AG08396 (cell line): ENCODE data around the gene DNAJB14.

ENCODE experiments used
- DNase-seq: peaks from one replicate; pipeline ENCODE4 v3.0.0; 2012; ENCODE audit warnings: low spot score, mixed read lengths

The DNAJB14 gene

DNA sequence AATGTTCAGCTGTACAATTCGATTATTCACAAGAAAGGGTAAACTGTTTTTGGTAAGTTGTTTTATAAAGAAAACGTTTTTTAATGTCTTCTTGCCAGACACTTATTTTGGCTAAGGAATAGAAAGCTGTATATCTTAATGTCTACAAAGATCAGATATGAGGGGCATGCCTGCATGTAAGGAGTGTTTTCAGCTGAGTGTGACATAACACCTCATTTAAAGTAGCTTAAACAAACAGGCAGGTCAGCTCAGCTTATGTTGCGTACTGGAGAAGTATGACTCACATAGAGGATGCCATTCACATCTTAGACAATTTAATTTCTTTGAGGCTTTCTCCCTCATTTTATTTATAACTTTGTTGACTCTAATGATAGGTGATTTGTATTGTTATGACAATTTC lies 82.6 kb downstream of the DNAJB14 start:
- DNase-seq, result no peak

DNA sequence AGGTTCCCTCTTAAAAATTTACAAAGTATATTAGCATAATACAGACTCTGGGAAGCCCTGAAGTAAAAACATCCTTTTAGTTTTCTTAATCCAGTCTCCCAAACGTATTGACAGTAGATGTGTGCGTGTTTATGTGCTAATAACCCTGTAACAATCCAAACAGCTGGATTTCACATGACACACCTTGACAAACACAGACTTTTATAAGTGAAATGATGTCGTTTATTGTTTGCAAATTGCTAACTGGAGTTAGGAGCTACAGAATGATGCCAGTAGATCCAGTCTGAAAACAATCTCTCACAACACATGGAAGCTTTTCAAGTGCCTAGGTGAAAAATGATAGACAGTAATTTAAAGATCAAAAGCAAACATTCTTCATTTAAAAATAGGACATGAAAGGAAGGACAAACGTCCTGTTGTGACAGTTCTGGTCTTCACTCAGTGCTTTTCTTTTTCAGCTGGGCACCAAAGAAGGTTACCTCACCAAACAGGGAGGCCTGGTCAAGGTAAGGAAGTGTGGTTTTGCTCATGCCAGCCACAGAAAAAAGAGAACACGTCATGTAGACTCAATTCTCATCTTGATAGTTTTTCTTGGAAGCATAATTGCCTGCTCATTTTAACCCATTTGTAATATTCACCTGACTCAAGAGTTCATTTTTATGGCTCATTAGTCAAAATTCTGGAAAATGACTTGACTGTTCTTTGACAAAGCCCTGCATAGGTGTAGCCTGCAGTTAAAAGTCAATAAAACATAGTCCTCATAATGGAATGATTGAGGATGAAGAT lies 85.1 kb downstream of the DNAJB14 start:
- no peak for DNase-seq

DNA sequence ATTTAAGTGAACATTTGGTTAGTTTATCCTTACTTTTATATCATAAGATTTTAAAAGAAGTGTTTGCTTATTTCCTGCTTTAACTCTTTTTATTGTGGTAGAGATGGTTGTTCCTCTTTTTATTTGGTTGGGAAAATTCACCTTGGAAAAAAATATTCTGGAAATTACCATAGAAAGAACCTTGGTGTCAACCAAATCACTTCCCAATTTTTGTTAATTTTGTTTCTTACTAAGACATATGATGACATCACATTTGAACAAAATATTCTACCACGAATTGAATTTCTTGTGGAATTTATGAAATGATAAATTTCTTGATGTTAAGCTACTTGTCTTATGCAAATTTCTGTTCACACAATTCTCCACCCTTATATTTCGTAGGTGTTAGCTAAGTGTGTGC lies 85.9 kb downstream of the DNAJB14 start:
- DNase-seq, result no peak

DNA sequence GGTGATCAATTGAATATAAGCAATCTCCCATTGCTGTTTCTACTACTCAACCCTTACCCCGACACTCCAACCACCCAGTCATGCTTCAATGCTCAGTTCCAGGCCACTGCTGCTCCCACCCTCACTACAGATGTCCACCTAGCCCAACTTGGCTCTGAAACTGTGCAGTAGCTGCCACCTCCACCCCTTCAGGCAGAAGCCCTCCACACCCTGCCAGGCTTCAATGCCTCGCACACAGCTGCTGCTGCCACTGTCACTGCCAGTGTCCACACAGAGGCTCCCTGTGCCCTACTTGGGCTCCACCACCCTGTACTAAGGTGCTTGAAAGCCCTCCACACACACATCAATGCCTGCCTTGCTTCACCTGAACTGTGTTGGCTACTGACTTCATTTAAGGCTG lies 86.8 kb downstream of the DNAJB14 start:
- DNase-seq, result no peak

DNA sequence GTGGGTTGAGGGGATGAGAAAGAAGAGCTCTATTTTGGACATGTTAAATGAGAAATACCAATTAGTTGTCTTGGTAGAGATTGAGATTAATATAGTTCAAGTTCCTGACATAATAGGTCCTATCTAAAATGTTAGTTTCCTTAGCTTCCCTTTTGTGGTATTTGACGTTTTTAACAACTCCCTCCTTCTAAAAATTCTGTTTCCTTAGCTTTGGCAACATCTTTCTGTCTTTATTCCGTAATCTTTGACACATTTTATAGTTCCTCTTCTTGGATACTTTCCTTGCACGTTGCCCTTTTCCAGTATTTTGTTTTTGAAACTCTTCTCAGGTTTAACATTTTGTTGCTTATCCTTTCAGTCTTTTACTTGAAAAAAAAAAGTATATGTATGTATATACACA lies 89.1 kb downstream of the DNAJB14 start:
- DNase-seq, result no peak

DNA sequence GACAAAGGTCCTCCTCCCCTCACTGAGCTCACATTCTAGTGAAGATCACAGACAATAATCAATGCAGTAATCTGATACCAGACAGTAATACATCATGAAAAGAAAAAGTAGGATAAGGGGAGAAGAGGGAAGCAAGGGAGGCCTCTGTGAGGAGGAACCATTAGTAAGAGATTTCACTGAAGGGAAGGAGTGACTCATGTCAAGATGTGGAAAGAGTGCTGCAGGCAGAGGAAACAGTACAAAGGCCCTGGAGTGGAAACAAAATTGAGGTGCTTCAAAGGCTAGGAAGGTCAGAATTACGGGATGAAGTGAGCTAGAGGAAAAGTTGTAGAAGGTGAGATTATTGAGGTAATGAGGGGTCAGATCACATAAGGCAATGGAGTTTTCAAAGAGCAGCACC lies 90.3 kb downstream of the DNAJB14 start:
- DNase-seq, result peak; percentile 23

DNA sequence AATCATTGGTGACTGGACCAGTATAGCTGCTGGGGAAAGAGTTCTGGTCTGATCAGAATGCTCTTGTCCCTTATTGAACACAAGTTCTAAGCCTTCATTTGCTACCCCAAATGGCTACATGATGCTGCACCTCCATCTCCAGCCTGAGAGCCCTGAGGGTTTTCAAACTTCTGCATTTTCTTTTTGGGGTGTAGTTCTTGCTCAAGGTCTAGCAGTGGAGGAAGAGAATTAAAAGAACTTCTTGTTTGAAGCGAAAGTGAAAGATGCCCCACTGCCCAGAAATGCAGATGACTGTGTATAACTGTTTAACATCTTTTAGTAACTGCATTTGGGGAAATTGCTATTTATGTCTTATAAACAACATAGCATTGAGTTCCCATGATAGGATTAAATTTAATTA lies 90.7 kb downstream of the DNAJB14 start:
- DNase-seq, result no peak

DNA sequence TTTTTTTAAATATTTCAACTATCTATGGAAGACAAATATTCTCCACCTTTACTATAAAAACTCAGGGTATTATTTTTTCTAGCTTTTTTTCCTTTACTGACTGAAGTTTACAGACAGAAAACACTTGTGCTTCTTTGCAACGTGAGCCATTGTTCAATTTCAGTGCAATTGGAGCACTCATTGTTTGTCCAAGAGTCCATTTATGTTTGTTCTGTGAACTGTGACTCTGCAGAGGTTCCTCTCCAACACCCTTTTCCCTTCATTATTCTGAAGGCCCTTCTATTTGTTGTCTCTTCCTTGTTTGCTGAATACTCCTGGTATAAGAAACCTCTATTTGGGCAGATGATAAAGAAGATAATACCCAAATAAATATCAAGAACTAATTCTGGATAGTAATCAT lies 92.4 kb downstream of the DNAJB14 start:
- DNase-seq, result no peak

DNA sequence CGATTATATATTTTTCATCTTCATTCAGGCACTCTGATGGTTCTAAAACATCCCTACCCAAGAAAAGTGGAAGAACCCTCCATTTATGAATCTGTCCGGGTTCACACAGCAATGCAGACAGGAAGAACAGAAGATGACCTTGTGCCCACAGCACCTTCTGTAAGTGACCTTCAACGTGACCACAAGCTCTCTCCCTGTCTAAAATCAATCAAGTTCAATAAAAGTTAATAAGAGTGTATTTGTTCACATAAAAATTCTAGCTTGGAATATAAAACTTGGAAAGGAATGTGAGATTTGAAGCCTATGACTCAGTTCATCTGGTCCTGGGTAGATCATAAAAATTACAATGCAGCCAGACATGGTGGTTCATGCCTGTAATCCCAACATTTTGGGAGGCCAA lies 93.2 kb downstream of the DNAJB14 start:
- DNase-seq, result no peak

DNA sequence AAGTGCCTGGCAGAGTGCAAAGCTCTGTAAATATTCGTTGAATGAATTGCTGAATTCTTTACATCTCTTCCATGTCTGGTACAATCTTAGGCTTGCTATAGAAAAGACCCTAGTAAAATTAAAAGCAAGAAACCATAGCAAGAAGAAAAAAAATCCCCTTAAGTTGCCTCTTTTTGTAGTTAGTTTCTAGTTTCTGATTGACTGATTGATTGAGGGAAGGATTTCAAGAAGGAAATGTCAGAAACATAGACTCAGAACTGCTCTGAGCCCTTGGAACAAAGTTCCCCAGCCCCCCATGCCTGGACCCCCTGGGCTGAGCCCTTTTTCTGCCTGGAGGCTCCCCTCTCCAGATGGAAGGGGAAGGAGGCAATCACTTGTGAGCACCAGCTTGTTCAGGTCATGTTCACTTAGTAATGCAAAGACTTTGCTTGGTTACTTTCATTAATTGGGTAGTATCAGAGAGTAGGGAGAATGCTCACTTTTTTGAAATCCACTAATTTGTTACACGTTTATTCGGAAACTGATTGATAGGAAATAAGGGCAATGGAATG lies 94.1 kb downstream of the DNAJB14 start:
- no peak for DNase-seq

DNA sequence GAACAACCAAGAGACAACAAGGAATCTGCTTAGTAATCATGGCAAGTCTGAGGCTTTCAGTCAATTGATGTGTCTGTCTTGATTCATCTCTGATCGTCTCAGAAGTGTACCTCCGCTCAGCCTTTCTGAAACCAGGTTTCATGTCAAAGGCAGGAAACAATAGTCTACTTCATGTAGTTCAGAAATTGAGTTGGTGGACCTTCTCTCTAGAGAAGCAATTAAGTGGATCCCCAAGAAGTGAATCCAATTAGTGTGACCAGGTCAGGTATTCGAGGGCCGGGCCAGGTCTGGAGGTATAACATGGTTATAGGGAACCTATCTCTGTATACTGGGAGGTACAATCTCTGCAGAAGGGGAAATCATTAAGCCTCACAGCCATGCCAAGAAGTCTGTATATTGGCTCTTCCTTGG lies 97.8 kb downstream of the DNAJB14 start:
- no peak for DNase-seq

DNA sequence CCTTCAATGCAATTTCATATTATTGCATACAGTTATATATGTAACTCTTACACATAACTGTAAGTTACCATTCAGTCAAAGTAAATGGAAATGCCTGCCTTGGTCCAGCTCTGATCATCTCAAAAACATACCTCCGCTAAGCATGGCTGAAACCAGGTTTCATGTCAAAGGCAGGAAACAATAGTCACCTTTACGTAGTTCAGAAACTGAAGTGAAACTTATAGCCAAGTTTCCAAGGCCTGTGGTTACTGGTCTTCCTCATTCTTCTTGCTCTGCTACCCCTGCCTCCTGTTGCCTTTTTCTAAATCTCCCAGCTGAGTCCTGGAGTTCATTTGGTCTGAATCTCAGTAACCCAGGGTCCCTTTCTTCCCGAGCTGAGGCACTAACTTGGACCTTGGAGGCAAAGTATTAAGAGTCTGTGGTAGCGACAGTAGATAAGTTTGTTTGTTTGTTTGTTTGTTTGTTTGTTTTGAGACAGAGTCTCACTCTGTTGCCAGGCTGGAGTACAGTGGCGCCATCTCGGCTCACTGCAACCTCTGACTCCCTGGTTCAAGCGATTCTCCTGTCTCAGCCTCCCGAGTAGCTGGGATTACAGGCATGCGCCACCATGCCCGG lies 98.9 kb downstream of the DNAJB14 start:
- no peak for DNase-seq

DNA sequence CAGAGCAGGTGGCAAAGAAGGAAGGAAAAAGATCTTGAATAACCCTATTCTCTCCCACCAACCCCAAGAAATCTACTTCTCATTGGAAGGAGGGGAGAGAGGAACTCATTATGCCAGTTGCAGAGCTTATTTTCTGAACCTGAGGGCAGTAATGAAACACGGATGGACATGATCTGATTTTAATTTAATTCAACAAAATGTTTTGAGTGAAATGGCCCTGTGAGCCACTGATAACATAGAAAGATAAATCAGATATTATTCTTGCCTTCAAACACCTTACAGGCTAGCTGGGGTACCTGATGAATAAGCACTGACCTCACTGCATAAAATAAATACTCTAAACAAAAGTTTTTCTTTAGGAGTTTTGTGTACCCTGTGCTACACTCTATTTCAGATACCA lies 99.5 kb downstream of the DNAJB14 start:
- DNase-seq, result no peak
